Activated CD8-positive, alpha-beta memory T cell treated with anti-CD3 and anti-CD28 coated beads for 48 hours (primary cell): ENCODE data around the gene VTI1A.

ENCODE experiments used
- DNase-seq, 3 experiments: peaks; one replicate each; pipeline ENCODE4 v3.0.0-alpha.2; 2020; ENCODE audit warnings: low read depth in 2 of 3, low spot score in 2 of 3

The VTI1A gene

DNA sequence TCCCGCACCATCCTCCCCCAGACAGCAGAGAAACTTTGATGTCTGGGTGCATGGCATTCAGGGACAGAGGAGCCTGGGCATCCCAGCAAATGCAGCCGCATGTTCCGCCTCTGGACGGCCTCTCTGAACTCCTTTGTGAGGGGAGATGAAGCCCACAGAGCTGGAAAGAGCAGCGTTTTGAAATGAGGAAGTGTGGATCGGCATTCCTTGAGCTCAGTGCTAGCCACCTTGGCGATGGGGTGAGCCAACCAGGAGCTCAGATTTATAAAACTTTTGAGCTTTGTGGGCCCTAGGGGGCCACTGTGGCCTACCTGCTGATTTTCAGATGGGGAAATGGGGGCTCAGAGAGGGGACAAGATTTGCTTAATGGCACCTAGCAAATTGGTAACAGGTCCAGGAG, 376.6 kb downstream of the VTI1A start:
- DNase-seq: no peak

DNA sequence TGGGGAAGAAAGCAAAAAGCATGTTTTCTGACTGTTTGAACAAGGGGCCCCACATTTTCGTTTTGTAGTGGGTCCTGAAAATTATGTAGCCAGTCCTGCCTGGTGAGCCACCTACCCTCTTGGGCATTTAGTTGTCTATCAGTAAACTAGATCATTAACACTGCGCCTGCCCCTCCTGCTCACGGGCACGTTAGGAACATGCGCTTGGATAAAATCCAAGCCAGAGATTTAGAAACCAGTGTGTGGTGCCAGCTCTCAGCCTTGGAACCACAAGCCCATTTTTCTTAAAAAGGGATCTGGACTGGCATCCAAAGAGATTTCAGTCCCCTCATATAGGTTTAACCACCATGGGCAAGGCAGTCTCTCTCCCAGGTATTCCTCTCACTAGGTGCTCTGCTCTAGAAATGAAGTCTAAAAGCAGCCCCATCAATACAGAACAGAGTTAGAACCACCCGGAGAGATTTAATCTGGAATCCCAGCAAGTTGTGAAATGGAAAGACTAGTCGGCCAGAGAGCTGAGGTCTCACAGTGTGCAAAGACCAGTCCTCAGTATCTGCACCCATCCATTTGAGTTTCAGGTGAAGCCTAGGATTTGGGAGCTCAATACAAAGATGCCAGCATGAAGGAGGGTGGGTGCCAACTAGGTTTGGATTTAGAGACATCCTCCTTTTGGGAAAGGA, 379.1 kb downstream of the VTI1A start:
- DNase-seq: no peak

DNA sequence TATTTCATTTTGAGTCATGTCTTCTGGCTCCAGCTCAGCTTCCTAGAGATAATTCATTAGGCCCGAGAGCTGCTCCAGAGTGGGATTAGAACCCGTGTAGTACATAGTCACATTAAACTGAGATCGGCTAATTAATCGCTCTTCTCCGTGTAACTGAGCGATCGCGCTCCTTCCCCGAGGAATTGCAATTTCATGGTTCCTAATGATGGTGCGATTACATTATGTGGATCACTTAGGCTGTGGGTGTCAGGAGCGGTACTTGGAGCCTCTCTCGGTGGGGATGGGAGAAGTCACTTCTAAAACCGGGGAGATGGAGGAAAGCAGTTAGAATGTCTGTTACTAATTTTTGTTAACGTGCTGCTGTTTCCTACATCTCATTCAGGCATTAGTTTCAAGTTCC, 380.1 kb downstream of the VTI1A start:
- DNase-seq: no peak

DNA sequence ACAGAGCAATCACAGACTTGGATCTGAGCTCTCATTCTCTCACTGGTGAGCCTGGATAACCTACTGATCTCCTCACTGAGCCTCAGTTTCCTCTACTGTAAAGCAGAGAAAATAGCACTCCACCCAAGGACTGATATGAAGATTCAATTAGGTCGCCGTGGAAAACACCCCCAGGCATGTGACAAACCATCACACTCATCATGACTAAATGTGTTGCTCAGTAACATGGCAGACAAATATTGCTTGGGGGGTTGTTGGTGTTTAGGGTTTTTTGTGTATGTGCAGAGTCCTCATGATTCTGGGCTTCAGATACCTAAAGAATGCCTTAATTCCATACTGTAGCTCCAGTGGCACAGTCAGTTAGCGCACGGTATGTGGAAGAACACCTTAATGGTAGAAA, 380.9 kb downstream of the VTI1A start:
- DNase-seq: no peak

DNA sequence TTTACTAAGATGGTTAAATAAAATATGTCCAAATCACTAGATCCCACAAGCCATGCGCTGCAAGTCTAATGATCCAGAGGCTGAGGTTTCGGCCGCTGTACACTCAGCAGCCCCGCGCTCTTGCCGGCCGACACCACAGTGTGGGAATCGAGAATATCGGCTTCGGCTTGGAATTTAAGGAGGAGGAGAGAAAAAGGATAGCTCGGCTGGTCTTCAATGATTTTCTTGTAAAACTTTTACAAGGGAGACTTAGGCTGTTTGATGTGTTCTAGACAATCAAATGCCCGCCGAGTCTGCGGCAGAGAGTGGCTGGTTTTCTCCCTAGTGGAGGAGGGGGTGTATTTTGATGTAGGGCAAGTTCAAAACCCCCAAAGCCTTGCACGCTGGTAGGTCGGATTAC, 384.8 kb downstream of the VTI1A start:
- DNase-seq: no peak

DNA sequence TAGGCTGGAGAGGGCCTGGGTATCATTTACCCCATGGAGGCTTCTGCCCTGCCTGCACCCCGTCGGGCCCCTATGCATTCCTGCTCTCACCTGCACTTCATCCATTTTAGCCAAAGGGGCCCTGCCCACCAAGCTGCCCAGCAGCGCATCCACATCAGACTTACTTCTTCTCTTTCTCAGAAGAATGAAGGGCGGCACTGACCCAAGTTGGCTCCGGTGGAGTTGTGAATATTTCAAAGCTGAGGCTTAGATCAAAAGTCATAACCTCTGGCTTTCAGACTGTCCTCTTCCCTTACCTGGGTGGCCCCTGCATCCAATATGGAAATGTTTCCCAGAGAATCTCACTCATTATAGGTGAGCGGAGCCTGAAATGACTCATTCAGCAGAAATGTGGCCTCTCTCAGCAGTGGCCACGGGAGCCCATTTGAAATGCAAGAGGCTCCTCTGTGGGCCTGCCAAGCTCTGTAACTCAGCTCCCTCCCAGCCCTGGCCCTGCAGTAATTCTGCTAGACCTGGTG, 385.4 kb downstream of the VTI1A start:
- DNase-seq: no peak

DNA sequence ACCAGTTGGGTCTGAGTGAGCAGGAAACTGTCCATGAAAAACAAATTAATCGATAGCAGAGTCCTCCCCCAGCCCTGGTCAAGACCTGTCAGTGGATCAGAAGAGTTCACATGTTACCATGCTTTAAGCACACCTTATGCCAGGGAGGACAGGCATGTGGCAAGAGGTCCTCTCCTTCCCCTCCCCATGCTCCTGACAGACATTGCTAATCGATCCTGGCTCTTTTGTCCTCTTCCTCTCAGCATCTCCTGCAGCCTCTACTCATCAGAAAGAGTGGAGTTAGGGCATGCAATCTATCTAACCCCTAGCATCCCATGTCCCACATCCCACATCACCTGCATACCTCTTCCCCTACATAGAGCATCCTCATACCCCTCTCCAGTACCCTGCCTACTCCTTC, 385.9 kb downstream of the VTI1A start:
- DNase-seq: no peak

DNA sequence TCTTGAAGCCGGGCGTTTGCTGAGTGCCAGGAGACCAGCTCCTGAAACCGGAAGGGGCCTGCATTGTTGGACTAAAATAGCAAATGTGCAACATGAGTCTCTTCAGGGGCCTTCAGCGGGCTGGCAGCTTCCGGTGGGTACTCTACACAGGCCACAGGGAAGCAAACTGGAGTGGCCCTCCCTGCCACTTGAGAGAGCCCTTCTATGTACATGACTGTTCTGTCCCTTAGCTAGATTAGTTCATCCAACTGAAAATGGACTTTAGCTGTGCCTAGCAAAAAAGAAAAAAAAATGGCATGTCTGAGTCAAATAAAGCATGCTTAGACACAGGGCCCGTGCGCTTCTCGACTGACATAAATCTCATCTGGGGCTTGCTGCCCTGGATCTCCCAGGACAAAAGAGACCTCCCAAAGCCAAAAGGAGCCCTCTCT, 387.8 kb downstream of the VTI1A start:
- DNase-seq: no peak

DNA sequence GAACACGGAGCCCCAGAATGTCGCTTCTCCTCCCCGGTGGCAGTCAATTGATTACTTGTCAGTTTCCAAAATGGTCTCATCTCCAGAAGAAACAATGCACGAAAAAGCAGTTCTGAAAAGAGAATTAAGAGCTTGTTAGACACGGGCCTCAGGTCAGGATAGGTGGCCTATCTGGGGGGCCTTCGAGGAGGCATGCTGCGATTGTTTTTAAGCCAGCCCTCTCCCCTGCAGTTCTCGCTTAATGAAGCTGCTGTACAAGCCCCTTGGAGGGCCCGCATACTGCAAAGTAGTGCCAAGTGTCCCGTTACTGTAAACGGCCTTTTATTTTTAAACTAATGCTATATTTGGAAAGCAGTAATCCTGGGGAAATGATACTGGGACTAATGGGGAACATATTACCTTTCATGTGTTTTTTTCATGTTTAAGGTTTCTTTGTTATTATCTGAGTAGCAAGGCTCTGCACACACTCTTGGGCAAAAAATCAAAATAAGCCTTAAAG, 388.3 kb downstream of the VTI1A start:
- DNase-seq: no peak

DNA sequence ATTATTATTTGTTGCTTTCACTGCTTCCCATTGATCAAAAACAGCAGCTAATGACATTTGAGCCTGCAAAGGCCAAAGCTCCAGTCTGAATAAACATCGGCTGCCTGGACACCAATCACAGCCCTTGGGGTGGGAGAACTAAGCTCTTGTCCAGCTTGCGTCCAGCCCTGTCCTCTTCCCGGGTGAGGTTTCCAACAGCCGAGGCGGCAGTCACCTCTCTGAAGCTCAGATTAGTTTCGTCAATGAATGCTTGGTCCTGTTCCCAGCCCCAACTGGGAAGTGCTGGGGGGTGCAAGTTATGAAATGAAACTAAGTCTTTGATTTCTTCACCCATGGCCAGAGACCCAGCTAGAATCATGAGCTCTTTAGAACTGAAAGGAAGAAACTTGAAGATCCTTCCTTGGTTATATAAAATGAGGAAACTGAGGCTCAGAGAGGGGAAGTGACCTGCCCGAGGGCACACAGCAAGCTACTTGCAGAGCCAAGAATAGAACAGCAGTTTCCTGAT, 389.0 kb downstream of the VTI1A start:
- DNase-seq: no peak

DNA sequence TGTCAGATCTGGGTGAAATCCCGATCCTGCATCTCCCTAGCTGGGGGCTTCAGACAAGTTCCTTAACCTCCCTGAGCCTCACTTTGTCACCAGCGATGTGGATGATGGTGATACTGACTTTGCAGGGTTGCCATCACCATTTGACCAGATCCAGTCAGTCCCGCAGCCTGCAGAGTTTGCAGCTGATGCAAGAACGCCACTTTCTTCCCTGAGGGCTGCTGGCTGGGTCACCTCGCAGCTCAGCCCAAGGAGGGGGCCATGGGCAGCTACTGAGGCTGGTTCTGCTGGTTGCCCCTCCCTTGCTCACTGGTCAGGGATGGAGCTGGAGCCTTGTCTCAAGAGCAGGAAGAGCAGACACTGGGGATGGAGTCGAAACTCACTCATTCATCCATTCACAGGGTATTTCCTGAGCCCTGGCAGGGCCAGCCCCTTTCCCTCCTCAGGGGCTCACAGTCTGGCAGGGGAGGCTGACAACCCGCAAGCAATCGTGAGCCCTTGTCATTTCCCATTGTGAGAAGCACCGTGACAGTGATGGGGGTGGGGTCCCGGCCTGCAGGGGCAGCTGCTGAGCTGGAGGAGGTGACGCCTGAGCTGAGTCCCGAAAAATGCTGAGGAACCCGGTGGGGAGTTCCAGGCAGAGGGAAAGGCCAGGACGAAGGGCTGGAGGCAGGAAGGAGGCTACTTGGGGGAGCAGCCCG, 391.9 kb downstream of the VTI1A start:
- DNase-seq: no peak

DNA sequence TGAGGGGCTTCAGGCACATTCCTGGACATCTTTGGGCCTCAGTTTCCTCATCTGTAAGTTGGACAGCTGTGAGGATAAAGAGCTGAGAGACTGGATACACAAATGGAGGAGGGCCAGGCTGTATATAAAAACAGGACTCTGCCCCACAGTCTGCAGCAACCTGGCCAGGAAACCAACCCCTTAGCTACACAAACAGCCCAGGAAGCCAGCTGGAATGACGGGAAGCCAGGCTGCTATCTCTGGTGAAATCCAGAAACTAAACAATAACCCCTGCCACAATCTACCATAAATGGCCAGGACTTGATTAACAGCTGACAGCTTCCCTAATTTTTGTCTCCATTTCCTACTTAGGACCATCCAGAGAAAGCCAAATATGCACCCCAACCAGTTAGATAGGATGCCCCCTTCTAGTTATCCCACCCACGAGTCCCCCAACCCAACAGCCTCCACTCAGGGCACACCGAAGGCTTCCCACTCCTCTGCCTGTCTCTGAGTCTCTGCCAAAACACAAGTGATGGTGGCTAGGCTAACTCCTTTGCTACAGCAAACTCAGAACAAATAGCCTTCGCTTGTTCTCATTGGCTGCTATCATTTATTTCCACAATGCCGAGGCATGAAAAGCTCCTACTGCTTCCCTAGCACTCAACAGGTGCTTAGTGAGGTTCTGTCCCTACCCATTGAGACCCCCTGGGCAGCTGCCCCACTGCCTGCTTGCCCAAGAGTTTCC, 393.1 kb downstream of the VTI1A start:
- no peak for DNase-seq

DNA sequence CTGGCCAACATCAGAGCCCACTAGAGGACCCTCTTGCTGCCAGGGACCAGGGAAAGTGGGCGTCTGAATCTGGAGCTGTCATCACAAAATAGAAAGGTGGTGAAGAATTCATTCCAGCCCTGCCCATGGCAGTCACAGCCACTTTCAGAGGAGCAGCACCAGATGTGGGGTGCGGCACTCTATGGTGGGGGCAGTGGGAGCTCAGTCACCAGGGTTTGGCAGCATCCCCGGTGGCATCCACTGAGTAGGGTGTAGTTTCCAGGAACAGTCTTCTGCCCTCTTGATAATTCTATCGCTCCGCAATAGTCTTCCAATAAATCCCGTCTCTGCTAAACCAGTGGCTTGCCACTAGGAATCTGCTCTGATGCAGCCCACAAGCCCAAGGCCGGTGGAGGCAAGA, 394.5 kb downstream of the VTI1A start:
- no peak for DNase-seq

DNA sequence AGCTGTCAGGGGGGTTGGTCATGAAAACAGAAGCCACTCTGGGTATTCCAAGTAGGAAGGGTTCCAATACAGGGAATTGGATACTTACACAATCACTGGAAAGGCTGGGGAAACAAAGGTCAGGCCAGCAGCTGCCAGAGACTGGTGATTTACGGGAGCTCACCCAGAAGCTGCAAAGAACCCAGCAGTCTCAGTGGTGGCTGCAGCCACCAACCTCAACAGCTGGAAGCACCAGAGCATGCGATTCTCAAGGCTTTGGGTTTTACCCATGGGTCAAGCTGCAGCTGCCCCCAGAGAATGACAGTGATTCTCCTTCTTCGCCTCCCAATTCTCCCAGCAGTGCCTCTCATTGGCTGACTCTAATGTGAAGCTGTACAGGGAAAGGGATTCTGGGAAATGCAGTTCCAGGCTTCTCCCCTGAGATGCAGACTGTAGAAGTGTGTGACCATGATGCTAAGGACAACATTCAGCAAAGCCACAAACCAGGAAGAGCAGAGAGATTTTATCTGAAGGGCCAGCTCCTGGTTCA, 395.9 kb downstream of the VTI1A start:
- no peak for DNase-seq

DNA sequence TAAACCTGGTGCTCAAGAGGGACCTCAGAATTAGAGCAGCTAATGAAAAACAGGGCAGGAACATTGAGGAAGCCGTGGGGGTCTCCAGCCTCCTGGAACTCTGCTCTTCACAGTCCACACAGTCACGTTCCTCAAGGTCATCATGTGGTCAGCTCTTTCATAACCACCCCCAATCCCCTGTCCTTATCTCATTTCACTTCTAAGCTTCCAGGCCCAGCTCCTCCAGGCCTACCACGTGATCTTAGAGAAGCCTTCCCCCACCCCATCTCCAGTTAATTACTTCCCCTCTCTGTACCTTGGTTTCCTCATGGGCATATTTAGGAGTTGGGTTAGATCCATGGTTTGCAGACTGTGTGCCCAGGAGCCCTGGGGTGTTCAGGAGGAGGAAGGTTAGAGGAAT, 396.6 kb downstream of the VTI1A start:
- DNase-seq: no peak

DNA sequence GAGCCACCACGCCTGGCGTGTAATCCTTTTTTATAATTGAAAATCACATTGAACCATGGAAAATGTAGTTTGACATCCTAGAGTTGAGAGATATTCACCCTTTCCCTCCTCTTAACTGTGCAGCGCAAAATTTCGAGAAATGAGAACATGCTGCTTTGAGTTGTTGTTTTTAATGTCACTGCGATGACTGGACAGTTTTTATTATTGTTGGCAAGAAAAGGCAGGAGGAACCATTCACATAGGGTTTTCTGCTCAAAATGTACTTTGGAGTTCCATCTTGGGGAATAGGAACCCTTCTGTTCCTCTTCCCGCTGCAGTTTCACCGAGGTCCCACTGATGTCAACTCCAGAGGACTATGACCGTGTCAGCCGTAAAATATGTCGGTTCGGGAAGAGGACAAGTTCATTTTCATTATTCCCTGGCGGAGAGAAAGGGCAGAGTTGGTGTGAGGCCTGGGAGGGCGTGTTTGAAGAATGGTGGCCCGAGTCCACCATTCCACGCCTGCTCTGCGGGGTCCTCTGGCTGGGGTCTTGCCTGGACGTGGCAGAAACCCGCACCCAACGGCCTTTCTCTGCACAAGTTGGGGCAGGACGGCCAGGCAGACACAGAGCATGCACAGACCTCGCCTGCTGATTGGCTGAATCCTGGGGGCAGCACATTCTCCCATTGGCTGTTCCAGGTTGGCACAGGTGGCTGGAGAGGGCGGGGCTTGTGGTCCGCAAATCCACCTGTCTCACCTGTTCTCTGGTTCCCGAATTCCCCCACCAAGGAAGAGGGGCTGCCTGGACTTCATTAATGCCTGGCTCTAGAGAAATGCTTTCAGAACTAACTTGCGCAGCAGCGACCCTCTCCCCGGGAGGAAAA, 397.9 kb downstream of the VTI1A start:
- DNase-seq: no peak

DNA sequence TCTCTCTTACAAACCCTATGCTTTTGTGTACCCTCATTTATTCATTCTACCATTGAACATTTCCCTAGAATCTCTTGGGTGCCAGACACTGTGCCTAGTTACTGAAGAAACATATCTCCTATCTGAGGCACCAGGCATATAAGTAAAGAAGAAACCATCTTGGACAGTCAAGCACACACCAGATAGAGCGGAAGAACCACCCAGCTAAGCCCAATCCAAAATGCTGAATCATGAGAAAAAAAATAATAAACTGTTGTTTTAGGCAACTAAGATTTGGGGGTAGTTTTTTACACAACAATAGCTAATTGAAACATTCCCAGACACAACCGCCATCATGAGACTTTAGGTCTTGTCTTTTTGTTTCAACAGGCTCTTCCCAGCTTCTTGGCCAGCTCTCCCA, 400.8 kb downstream of the VTI1A start:
- DNase-seq: no peak

DNA sequence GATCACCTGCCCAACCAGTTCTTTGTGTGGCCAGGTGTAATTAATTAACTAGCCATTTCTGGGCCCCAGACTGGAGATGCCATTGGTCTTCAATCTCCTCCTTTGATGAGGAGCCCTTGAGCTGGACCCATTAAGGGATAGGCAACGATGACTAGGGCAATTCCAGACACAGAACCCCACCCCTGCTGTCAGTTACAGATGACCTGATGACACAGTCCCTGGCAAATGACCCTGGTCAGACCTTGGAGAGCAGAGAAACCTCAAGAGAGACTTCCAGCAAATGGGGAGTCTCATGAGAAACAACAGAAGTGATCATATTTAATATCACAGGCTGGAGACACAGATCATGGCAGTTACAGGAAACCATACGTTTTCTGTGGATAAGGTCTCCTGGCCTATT, 401.2 kb downstream of the VTI1A start:
- no peak for DNase-seq

DNA sequence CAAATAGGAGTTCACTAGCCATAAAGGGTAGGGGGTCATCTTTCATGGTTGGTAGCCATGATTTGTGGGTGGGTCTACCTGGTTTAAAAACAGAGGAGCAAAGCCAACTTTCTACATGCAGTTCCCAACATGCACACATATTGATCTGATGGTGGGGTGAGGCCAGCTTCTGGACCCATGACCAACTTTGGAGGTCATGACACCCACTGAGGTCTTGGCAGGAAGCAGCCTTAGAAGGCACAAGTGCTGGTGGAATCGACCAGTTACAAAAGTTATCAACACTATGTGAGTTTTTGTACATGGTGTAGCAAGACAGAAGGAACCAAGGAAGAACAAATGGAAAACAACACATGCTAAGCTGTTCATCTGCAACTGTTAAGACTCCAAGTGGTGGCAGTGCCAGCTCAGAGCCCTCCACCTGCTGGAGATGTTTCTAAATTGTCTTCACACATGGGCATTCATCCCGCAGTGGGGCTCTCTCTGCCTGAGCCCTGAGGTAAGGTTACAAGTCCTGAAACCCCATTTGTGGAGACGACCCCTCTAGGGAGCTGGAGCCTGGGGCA, 401.9 kb downstream of the VTI1A start:
- no peak for DNase-seq

DNA sequence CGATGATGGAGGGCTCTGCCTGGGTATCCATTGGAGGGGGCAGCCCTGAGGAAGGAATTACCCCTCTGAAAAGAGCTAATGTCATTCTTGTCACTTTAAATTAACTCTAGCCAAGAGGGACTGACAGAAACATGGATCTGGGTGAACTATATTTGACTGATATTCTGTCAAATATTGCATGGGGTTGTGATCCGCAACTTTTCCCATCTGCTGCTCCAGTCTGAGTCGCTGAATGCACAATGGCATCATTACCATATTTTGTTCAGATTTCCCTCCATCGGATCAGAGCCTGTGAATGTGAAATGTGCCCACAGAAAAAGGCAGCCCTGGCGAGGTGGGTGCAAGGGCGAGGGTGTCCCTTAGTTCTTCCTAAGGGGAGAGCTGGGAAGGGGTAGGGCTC, 402.5 kb downstream of the VTI1A start:
- no peak for DNase-seq
